Loucy (cell line): ENCODE data around the gene CCDC149.

ENCODE experiments used
- H2AFZ ChIP-seq: fragments of 200-600 bp; sonication (generic); 2 replicates; pipeline ENCODE4 v1.6.0; 2016; ENCODE audit warnings: antibody characterized with exemption, mild to moderate bottlenecking, low read length, moderate library complexity
- H3F3A ChIP-seq: fragments of 200-600 bp; 2 replicates; pipeline ENCODE4 v1.6.0; 2016; ENCODE audit warnings: antibody characterized with exemption, low read depth, mild to moderate bottlenecking
- H3K27me3 ChIP-seq: fragments of 200-600 bp; sonication (generic); 2 replicates; pipeline ENCODE4 v1.6.1; 2014; ENCODE audit warnings: low read length, mild to moderate bottlenecking; ENCODE audit not compliant: insufficient read depth, poor library complexity, severe bottlenecking
- H3K36me3 ChIP-seq: fragments of 200-600 bp; sonication (generic); 2 replicates; pipeline ENCODE4 v1.6.1; 2016; ENCODE audit warnings: low read length; ENCODE audit not compliant: insufficient read depth
- H3K4me1 ChIP-seq: fragments of 200-600 bp; sonication (generic); 2 replicates; pipeline ENCODE4 v1.5.1; 2014; ENCODE audit warnings: low read length, mild to moderate bottlenecking; ENCODE audit not compliant: insufficient read depth, poor library complexity, severe bottlenecking
- H3K4me2 ChIP-seq: fragments of 200-600 bp; sonication (generic); 2 replicates; pipeline ENCODE4 v1.6.0; 2014; ENCODE audit warnings: antibody characterized with exemption, low read length, low read depth, mild to moderate bottlenecking; ENCODE audit not compliant: poor library complexity, severe bottlenecking
- H3K4me3 ChIP-seq: fragments of 200-600 bp; sonication (generic); 2 replicates; pipeline ENCODE4 v1.5.1; 2014; ENCODE audit warnings: low read length, mild to moderate bottlenecking, mixed read lengths; ENCODE audit not compliant: poor library complexity, severe bottlenecking
- H3K79me2 ChIP-seq: fragments of 200-600 bp; sonication (generic); 2 replicates; pipeline ENCODE4 v1.6.1; 2014; ENCODE audit warnings: low read length; ENCODE audit not compliant: insufficient read depth
- H3K9ac ChIP-seq: fragments of 200-600 bp; sonication (generic); 2 replicates; pipeline ENCODE4 v1.6.0; 2014; ENCODE audit warnings: mild to moderate bottlenecking, low read depth, low read length, moderate library complexity; ENCODE audit not compliant: poor library complexity, severe bottlenecking
- H3K9me2 ChIP-seq: fragments of 200-600 bp; sonication (generic); replicated peaks from 2 replicates; pipeline ENCODE4 v1.6.1; 2016; ENCODE audit warnings: low read depth, low read length, mixed read lengths
- H3K9me3 ChIP-seq: fragments of 200-600 bp; sonication (generic); 2 replicates; pipeline ENCODE4 v1.6.1; 2014; ENCODE audit warnings: mild to moderate bottlenecking, antibody characterized with exemption, low read length, low read depth; ENCODE audit not compliant: insufficient read depth
- H4K20me1 ChIP-seq: fragments of 200-600 bp; sonication (generic); 2 replicates; pipeline ENCODE4 v1.6.0; 2014; ENCODE audit warnings: antibody characterized with exemption, low read length, mild to moderate bottlenecking; ENCODE audit not compliant: insufficient read depth, poor library complexity, severe bottlenecking
- EZH2phosphoT487 ChIP-seq: fragments of 200-600 bp; IDR thresholded peaks from 2 replicates; pipeline ENCODE4 v1.6.1; 2018; ENCODE audit warnings: antibody characterized with exemption, mild to moderate bottlenecking, moderate library complexity, borderline replicate concordance
- TF ChIP-seq, protein P1 (sequence below): fragments of 200-600 bp; sonication (generic); conservative IDR thresholded peaks from 2 replicates; pipeline ENCODE4 v1.5.1; 2014; ENCODE audit warnings: mild to moderate bottlenecking, antibody characterized with exemption, low read length

The CCDC149 gene

DNA sequence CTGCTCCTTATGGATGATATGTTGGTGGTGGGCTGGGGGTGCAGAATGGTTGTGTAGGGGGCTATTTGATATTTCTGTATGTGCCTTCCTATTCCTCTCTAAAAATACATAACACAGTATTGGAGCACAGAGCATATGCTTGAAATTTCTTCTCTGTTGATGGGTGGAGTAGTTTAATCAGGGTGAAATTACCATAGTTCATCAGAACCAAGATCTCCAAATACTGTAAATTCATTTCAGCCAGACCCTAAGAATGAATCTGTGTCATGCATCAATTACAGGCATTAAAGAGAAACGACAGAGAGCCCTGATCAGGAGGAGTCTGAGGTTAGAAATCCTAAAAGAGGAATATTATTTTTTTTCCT is 25.1 kb upstream of the CCDC149 start:
- H3F3A ChIP-seq = no peaks in the 10 kb centered on the region
- no peaks in the 10 kb centered on the region for H3K36me3 ChIP-seq
- no peaks in the 10 kb centered on the region for H4K20me1 ChIP-seq
- no peaks in the 10 kb centered on the region; the same call in 1 of the 2 replicates for H3K9me3 ChIP-seq
- H3K9me2 ChIP-seq = no peaks in the 10 kb centered on the region
- no peak overlapping the region for H3K4me2 ChIP-seq
- no peak overlapping the region for H2AFZ ChIP-seq
- TF ChIP-seq, protein P1, sequence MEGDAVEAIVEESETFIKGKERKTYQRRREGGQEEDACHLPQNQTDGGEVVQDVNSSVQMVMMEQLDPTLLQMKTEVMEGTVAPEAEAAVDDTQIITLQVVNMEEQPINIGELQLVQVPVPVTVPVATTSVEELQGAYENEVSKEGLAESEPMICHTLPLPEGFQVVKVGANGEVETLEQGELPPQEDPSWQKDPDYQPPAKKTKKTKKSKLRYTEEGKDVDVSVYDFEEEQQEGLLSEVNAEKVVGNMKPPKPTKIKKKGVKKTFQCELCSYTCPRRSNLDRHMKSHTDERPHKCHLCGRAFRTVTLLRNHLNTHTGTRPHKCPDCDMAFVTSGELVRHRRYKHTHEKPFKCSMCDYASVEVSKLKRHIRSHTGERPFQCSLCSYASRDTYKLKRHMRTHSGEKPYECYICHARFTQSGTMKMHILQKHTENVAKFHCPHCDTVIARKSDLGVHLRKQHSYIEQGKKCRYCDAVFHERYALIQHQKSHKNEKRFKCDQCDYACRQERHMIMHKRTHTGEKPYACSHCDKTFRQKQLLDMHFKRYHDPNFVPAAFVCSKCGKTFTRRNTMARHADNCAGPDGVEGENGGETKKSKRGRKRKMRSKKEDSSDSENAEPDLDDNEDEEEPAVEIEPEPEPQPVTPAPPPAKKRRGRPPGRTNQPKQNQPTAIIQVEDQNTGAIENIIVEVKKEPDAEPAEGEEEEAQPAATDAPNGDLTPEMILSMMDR = no peak
- no peak for TF ChIP-seq EZH2phosphoT487
- H3K79me2 ChIP-seq = no peaks in the 10 kb centered on the region
- H3K9ac ChIP-seq = no peak overlapping the region
- H3K27me3 ChIP-seq = no peaks in the 10 kb centered on the region
- H3K4me1 ChIP-seq = no peaks in the 10 kb centered on the region
- H3K4me3 ChIP-seq = no peak overlapping the region

DNA sequence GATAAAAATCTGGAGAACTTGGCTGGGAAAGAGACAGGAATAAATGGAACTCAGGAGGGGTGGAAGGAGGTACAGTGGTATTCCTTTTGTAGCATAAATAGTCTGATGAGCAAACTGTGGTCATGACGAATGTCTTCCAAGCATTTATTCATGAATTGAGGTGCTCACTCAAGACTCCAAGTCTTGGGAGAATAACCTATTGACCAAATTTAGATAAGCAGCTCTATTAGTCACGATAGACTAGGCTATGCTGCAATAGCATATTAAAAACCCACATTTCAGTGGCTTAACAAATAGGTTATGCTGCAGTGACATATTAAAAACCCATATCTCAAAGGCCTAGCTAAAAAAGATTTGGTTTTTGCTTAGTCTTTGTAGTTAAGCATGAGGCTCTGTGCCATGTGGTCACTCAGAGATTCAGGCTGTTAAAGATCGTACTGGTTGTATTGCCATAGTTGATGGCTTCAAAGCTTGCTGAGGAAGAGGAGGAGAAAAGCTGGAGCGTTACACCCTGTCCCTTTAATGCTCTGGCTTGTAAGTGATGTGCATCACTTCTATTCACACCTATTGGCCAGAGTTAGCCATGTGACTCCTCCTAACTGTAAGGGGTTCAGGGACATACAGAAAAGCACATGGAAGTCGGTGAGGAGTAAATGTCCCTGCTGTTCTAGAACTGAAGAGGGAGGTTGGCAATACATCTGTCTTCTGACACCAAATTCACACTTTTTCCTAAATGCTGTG is 24.5 kb upstream of the CCDC149 start:
- Histone ChIP-seq H3K9ac (no peak overlapping the region), H3K4me2 (no peak overlapping the region), H3K4me3 (no peak overlapping the region), H4K20me1 (no peaks in the 10 kb centered on the region), H3F3A (no peaks in the 10 kb centered on the region), H3K36me3 (no peaks in the 10 kb centered on the region), H3K9me3 (no peaks in the 10 kb centered on the region; the same call in 1 of the 2 replicates), H3K9me2 (no peaks in the 10 kb centered on the region), H3K4me1 (no peaks in the 10 kb centered on the region), H2AFZ (no peak overlapping the region), H3K79me2 (no peaks in the 10 kb centered on the region), H3K27me3 (no peaks in the 10 kb centered on the region)
- TF ChIP-seq, protein P1 = no peak
- no peak for TF ChIP-seq EZH2phosphoT487

DNA sequence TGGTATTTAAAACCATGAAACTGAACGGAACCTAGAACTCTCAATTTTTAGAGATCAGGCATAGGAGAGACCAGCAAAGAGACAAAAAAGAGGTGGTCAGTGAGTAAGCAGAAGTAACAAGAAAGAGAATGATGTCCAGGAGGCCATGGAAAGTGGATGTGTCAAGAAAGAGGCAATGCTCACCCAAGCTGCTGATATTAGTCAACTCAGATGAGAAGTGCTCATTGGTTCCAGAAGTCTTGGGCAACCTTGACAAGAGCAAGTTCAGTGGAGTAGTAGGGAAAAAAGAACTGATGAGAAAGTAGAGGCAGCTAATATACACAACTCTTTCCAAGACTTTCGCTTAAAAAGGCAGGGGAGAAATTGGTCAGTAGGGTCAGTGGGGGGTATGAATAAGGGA is 23.0 kb upstream of the CCDC149 start:
- H3K4me3 ChIP-seq = no peak overlapping the region
- H4K20me1 ChIP-seq = no peaks in the 10 kb centered on the region
- no peaks in the 10 kb centered on the region for H3K36me3 ChIP-seq
- H3K4me1 ChIP-seq = no peaks in the 10 kb centered on the region
- no peak overlapping the region for H3K9ac ChIP-seq
- no peaks in the 10 kb centered on the region; the same call in 1 of the 2 replicates for H3K9me3 ChIP-seq
- no peaks in the 10 kb centered on the region for H3K27me3 ChIP-seq
- H3K79me2 ChIP-seq = no peaks in the 10 kb centered on the region
- no peak overlapping the region for H2AFZ ChIP-seq
- H3F3A ChIP-seq = no peaks in the 10 kb centered on the region
- TF ChIP-seq, protein P1 = no peak
- TF ChIP-seq EZH2phosphoT487 = no peak
- H3K4me2 ChIP-seq = no peak overlapping the region
- H3K9me2 ChIP-seq = no peaks in the 10 kb centered on the region
